ENCODE data around the gene MYH15. TPM values are rescaled to one million over a fixed set of nuclear protein-coding genes. Genes with fewer than 3 reads are reported as not detected.
A peak's percentile ranks its signal among the peaks of the same experiment; 100 is the strongest.

MYH15 gene
- total RNA-seq, result not detected

DNA sequence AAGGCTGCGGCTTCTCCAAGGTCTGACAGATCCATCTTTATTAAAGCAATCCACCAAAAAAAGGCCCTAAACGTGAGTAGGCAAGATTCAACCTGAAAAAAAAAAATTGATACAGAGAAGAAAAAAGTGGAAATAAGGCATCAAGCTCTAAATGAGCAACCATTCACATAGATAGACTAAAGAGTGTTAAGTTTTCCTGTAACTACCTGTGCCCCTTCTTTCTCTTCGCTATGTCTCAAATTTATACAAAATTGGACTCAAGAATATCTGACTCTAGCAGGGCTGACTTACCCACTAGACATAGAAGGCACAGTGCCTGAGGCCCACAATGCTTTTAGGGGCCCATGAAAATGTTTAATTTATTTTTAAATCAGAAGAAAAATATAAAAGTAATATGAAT, at the start of gene MYH15:
MYH15 (minus strand) TSS at position 101 of the 400 bp plus-strand sequence; CDS start at position 35, 66 bp downstream.
- ATAC-seq (ENCODE audit: low FRiP score), result no peak
- no peak for DNase-seq (ENCODE audit: low spot score)
- TF ChIP-seq, protein P1, sequence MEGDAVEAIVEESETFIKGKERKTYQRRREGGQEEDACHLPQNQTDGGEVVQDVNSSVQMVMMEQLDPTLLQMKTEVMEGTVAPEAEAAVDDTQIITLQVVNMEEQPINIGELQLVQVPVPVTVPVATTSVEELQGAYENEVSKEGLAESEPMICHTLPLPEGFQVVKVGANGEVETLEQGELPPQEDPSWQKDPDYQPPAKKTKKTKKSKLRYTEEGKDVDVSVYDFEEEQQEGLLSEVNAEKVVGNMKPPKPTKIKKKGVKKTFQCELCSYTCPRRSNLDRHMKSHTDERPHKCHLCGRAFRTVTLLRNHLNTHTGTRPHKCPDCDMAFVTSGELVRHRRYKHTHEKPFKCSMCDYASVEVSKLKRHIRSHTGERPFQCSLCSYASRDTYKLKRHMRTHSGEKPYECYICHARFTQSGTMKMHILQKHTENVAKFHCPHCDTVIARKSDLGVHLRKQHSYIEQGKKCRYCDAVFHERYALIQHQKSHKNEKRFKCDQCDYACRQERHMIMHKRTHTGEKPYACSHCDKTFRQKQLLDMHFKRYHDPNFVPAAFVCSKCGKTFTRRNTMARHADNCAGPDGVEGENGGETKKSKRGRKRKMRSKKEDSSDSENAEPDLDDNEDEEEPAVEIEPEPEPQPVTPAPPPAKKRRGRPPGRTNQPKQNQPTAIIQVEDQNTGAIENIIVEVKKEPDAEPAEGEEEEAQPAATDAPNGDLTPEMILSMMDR (IDR thresholded peaks at IDR 0.05), result no peak

DNA sequence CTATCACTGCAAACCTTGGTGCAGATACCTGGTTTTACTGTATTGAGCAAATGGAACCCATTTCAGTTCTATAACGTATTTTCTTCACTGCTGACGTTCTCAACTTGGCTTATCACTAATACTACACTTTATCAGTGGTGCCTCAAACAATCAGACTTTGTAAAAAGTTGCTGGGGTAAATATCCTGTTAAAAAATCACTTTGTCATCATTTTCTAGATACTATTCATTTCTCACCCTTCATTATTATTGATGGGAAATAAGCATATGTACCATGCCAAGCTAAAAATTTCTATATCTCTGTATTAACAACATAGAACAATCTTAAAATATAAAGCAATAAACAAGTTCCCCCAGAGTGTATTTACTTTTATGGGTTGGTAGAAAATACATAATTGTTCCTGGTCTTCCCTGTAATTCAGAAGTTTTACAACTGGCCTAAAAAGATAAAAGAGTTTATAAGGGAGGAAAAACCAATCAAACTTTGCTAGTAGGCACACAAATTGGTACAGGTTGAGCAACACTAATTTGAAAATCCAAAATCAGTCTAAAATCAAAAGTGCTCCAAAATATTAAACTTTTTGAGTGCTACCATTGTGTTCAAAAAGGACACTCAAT, 45.7 kb upstream of the MYH15 start:
- no peak for ATAC-seq (ENCODE audit: low FRiP score)
- TF ChIP-seq, protein P1 (IDR thresholded peaks at IDR 0.05), result no peak

DNA sequence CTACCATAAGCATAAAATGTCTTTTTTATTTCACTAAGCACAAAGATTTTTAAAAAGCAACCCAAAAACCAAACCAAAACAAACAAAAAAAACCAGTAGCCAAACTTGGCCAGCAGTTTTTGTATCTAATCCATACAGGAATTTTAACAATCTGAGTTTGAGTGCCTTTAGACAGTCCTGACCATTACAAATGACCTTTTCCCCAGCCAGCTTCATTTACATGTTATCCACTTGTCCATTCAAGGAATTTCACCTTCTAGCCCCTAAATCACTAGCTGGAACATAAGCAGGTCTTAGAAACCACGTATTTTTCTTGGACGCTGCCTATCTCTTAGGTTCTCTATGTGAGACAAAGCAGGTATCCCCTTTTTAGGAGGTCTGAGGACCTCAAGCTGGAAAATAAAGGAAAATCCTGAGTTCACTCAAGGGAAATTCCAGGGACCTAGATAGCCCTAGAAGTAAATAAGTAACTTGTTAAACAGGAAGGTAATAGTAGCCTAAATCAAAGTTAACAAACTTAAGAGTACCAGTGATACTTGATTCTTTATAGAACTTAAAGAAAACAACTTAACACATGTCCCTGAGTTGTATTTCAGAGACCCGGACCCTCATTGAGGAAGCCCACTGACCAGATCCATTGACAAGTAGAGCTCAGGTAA, 44.6 kb upstream of the MYH15 start:
- ATAC-seq (ENCODE audit: low FRiP score) (no peak), DNase-seq (ENCODE audit: low spot score) (no peak)
- TF ChIP-seq, protein P1 (IDR thresholded peaks at IDR 0.05), result no peak

More for the DNA sequence above, 45.7 kb upstream of the MYH15 start:
- no peak for DNase-seq (ENCODE audit: low spot score)

DNA sequence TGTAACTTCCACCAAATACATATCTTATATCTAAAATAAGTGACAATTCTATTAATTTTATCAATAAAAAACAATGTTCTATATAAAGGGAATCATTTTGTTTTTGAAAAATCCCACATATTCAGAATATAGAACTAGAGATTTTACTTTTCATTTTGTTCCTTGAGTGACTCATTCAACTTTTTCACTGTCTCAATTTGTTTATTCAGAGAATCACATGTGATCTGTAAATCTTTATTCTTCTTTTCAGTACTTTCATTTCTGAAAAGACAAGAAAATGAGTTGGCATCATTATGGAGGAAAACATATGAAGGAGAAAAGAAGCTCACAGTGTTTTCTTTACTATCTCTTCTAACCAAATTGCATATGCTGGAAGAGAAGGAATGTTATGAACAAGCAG, 43.8 kb upstream of the MYH15 start:
- TF ChIP-seq, protein P1 (IDR thresholded peaks at IDR 0.05), result no peak
- DNase-seq (ENCODE audit: low spot score) (no peak), ATAC-seq (ENCODE audit: low FRiP score) (no peak)

DNA sequence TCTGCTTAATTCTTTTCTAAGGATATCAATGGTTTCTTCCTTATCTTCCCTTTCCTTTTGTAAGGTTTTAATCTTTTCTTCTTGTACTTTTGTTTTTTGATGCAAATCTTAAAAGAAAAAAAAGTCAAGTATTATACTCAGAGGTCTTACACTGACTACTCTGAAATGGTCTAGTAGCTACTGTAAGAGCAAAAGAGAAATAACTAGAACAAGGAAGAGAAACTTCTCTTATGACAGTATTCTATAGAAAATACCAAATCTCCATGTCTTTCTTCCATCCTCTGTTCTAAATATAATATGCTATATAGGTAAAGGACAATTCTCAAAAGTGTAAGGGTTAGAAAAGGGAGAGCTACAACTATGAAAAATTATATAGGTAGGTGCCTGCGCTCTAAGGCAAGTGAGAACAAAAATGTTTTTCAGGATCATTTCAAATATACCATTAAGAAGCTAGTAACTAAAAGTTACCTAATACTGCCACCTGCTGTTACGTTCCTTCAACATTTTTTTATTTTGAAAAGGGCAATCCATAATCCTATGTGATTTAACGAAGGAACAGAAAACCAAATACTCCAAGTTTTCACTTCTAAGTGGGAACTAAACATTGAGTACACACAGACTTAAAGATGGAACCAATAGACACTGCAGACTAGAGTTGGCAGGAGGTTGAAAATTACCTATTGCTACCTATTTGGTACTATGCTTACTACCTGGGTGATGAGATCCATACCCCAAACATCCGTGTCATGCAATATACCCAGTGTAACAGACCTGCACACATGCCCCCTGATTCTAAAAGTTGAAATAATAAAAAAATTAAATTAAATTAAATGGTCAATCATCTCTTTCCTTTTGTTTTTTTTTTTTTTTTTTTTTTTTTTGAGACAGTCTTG, 42.1 kb upstream of the MYH15 start:
- no peak for DNase-seq (ENCODE audit: low spot score)
- peak; percentile 46 for ATAC-seq (ENCODE audit: low FRiP score)
- TF ChIP-seq, protein P1 (IDR thresholded peaks at IDR 0.05), result no peak

DNA sequence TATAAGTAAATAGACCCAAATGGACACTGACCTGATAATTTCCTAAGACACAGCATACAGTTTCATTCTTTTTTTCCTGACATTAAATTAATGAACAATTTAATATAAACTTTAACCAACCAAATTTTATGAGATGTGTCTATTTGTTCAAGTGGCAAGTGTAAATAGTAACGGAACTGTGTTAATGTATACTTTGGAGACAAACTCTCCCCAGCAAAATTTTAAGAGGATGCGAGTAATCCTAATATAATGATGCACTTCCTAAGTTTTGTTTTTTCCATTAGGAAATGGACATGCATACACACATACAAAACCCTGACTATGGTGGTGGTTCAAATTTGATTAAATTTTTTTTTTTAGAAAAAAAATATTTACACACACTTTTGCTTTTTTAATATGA, 38.5 kb upstream of the MYH15 start:
- no peak for ATAC-seq (ENCODE audit: low FRiP score)
- TF ChIP-seq, protein P1 (IDR thresholded peaks at IDR 0.05), result no peak
- no peak for DNase-seq (ENCODE audit: low spot score)
